HG03025 (cell line): ENCODE results near the gene CAPZA3.
"Not testable (repeated sequence)": the region's sequence is repeated elsewhere in the genome, so short reads cannot be mapped to it uniquely, and the experiment has no call there.

ENCODE experiments used
- ATAC-seq: cut with Tn5 transposase; IDR thresholded peaks from one replicate; pipeline ENCODE4 v1.9.1; 2021; ENCODE audit warnings: mild to moderate bottlenecking, moderate library complexity; ENCODE audit not compliant: unreplicated experiment, low FRiP score

The CAPZA3 gene

GRCh38 chr12:18737819-18738218 is at the start of gene CAPZA3, which contains the start of gene PLCZ1:
Gene CAPZA3 (plus strand): TSS chr12:18738119. CDS start chr12:18738269, 150 bp downstream.
Gene PLCZ1 (minus strand): TSS chr12:18738012. CDS start chr12:18737371, 641 bp downstream.
- ATAC-seq, result no peak

GRCh38 chr12:18689771-18690170 is 48.1 kb upstream of the CAPZA3 start:
- ATAC-seq, result no peak

- ATAC-seq, result no peak
Measured at GRCh38 chr12:18690653-18691052, 47.3 kb upstream of the CAPZA3 start.

GRCh38 chr12:18693986-18694385 is 43.9 kb upstream of the CAPZA3 start:
- ATAC-seq, result not testable (repeated sequence)

- ATAC-seq, result no peak
Measured at GRCh38 chr12:18696971-18697602, 40.8 kb upstream of the CAPZA3 start.

- ATAC-seq, result no peak
Measured at GRCh38 chr12:18700271-18700670, 37.6 kb upstream of the CAPZA3 start.

GRCh38 chr12:18703321-18703720 is 34.6 kb upstream of the CAPZA3 start:
- ATAC-seq, result no peak

- no peak for ATAC-seq
Measured at GRCh38 chr12:18703911-18704310, 34.0 kb upstream of the CAPZA3 start.

GRCh38 chr12:18706798-18707197 is 31.1 kb upstream of the CAPZA3 start:
- no peak for ATAC-seq

- ATAC-seq, result no peak
Measured at GRCh38 chr12:18716236-18716635, 21.7 kb upstream of the CAPZA3 start.

- ATAC-seq, result no peak
Measured at GRCh38 chr12:18718462-18718861, 19.5 kb upstream of the CAPZA3 start.

GRCh38 chr12:18719922-18720510 is 17.9 kb upstream of the CAPZA3 start:
- no peak for ATAC-seq

- no peak for ATAC-seq
Measured at GRCh38 chr12:18720690-18721089, 17.2 kb upstream of the CAPZA3 start.

- no peak for ATAC-seq
Measured at GRCh38 chr12:18721452-18721851, 16.5 kb upstream of the CAPZA3 start.

GRCh38 chr12:18723752-18724151 is 14.2 kb upstream of the CAPZA3 start:
- ATAC-seq, result no peak

GRCh38 chr12:18731156-18731555 is 6.8 kb upstream of the CAPZA3 start:
- no peak for ATAC-seq

GRCh38 chr12:18747895-18748294 is 10.0 kb downstream of the CAPZA3 start:
- ATAC-seq, result no peak

- no peak for ATAC-seq
Measured at GRCh38 chr12:18749386-18749957, 11.6 kb downstream of the CAPZA3 start.

- no peak for ATAC-seq
Measured at GRCh38 chr12:18750085-18750484, 12.2 kb downstream of the CAPZA3 start.

GRCh38 chr12:18751866-18752265 is 13.9 kb downstream of the CAPZA3 start:
- ATAC-seq, result no peak

GRCh38 chr12:18752280-18752920 is 14.5 kb downstream of the CAPZA3 start:
- no peak for ATAC-seq
